ENCODE results near the gene RSAD2.

GRCh38 chr2:6864923-6865345, 12.6 kb upstream of the RSAD2 start:
- TF ChIP-seq, protein P1, sequence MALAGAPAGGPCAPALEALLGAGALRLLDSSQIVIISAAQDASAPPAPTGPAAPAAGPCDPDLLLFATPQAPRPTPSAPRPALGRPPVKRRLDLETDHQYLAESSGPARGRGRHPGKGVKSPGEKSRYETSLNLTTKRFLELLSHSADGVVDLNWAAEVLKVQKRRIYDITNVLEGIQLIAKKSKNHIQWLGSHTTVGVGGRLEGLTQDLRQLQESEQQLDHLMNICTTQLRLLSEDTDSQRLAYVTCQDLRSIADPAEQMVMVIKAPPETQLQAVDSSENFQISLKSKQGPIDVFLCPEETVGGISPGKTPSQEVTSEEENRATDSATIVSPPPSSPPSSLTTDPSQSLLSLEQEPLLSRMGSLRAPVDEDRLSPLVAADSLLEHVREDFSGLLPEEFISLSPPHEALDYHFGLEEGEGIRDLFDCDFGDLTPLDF (CRISPR knock-in tag; IDR thresholded peaks at IDR 0.05) = no peak
- TF ChIP-seq, protein P2, sequence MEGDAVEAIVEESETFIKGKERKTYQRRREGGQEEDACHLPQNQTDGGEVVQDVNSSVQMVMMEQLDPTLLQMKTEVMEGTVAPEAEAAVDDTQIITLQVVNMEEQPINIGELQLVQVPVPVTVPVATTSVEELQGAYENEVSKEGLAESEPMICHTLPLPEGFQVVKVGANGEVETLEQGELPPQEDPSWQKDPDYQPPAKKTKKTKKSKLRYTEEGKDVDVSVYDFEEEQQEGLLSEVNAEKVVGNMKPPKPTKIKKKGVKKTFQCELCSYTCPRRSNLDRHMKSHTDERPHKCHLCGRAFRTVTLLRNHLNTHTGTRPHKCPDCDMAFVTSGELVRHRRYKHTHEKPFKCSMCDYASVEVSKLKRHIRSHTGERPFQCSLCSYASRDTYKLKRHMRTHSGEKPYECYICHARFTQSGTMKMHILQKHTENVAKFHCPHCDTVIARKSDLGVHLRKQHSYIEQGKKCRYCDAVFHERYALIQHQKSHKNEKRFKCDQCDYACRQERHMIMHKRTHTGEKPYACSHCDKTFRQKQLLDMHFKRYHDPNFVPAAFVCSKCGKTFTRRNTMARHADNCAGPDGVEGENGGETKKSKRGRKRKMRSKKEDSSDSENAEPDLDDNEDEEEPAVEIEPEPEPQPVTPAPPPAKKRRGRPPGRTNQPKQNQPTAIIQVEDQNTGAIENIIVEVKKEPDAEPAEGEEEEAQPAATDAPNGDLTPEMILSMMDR (IDR thresholded peaks at IDR 0.05) = no peak
- TF ChIP-seq NR2C2 (CRISPR knock-in tag; IDR thresholded peaks at IDR 0.05) (no peak), OVOL2 (CRISPR knock-in tag; IDR thresholded peaks at IDR 0.05; ENCODE audit: borderline replicate concordance) (no peak), JAZF1 (CRISPR knock-in tag; IDR thresholded peaks at IDR 0.05) (no peak), HMGXB4 (CRISPR knock-in tag; IDR thresholded peaks at IDR 0.05) (no peak), FOXJ3 (CRISPR knock-in tag; IDR thresholded peaks at IDR 0.05; ENCODE audit: borderline replicate concordance) (no peak), ZBTB43 (CRISPR knock-in tag; IDR thresholded peaks at IDR 0.05) (no peak), ESRRA (CRISPR knock-in tag; IDR thresholded peaks at IDR 0.05; ENCODE audit: borderline replicate concordance) (no peak), MYBL2 (CRISPR knock-in tag; IDR thresholded peaks at IDR 0.05) (no peak), ZSCAN18 (CRISPR knock-in tag; IDR thresholded peaks at IDR 0.05) (no peak)
- TF ChIP-seq, protein P3, sequence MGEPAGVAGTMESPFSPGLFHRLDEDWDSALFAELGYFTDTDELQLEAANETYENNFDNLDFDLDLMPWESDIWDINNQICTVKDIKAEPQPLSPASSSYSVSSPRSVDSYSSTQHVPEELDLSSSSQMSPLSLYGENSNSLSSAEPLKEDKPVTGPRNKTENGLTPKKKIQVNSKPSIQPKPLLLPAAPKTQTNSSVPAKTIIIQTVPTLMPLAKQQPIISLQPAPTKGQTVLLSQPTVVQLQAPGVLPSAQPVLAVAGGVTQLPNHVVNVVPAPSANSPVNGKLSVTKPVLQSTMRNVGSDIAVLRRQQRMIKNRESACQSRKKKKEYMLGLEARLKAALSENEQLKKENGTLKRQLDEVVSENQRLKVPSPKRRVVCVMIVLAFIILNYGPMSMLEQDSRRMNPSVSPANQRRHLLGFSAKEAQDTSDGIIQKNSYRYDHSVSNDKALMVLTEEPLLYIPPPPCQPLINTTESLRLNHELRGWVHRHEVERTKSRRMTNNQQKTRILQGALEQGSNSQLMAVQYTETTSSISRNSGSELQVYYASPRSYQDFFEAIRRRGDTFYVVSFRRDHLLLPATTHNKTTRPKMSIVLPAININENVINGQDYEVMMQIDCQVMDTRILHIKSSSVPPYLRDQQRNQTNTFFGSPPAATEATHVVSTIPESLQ (CRISPR knock-in tag; IDR thresholded peaks at IDR 0.05) = no peak
- TF ChIP-seq, protein P4, sequence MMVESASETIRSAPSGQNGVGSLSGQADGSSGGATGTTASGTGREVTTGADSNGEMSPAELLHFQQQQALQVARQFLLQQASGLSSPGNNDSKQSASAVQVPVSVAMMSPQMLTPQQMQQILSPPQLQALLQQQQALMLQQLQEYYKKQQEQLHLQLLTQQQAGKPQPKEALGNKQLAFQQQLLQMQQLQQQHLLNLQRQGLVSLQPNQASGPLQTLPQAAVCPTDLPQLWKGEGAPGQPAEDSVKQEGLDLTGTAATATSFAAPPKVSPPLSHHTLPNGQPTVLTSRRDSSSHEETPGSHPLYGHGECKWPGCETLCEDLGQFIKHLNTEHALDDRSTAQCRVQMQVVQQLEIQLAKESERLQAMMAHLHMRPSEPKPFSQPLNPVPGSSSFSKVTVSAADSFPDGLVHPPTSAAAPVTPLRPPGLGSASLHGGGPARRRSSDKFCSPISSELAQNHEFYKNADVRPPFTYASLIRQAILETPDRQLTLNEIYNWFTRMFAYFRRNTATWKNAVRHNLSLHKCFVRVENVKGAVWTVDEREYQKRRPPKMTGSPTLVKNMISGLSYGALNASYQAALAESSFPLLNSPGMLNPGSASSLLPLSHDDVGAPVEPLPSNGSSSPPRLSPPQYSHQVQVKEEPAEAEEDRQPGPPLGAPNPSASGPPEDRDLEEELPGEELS (CRISPR knock-in tag; IDR thresholded peaks at IDR 0.05) = no peak

Data from WTC11 (cell line).